NOMO-1 treated with dmso at 0.1 percent for 144 hours (cell line): ENCODE data around the gene FOSL1.
"Not testable (repeated sequence)": the region's sequence is repeated elsewhere in the genome, so short reads cannot be mapped to it uniquely, and the experiment has no call there.

Experiments used
- DNase-seq: peaks from one replicate; lab custom pipeline; 2025; ENCODE audit not compliant: unreplicated experiment; lab: John Stamatoyannopoulos, UW

FOSL1 gene

GRCh38 chr11:65854161-65854592, 46.0 kb downstream of the FOSL1 start:
- no peak for DNase-seq

- no peak for DNase-seq
Observed at GRCh38 chr11:65853246-65853979, 46.8 kb downstream of the FOSL1 start.

GRCh38 chr11:65852508-65853245, 47.5 kb downstream of the FOSL1 start:
- no peak for DNase-seq

GRCh38 chr11:65851811-65852507, 48.2 kb downstream of the FOSL1 start:
- DNase-seq, result no peak

- DNase-seq, result no peak
Observed at GRCh38 chr11:65851083-65851579, 49.1 kb downstream of the FOSL1 start.

GRCh38 chr11:65850217-65851082, 49.7 kb downstream of the FOSL1 start:
- DNase-seq, result no peak

- DNase-seq, result no peak
Observed at GRCh38 chr11:65849771-65850216, 50.4 kb downstream of the FOSL1 start.

- DNase-seq, result no peak
Observed at GRCh38 chr11:65849366-65849765, 50.8 kb downstream of the FOSL1 start.

GRCh38 chr11:65848693-65849092, 51.5 kb downstream of the FOSL1 start:
- not testable (repeated sequence) for DNase-seq

GRCh38 chr11:65847746-65848145, 52.4 kb downstream of the FOSL1 start:
- DNase-seq, result no peak

- no peak for DNase-seq
Observed at GRCh38 chr11:65844231-65844872, 55.8 kb downstream of the FOSL1 start.

- DNase-seq, result no peak
Observed at GRCh38 chr11:65843811-65844210, 56.4 kb downstream of the FOSL1 start.

- DNase-seq, result no peak
Observed at GRCh38 chr11:65842144-65842543, 58.0 kb downstream of the FOSL1 start.
